Parathyroid adenoma (tissue), 2 donors: ENCODE measurements around the gene CDH13.

Experiments
- H2AFZ ChIP-seq: fragments of 300-600 bp; sonication (generic); one replicate; pipeline ENCODE4 v1.7.0; 2017; ENCODE audit warnings: antibody characterized with exemption, mild to moderate bottlenecking
- H3K27ac ChIP-seq: fragments of 300-600 bp; sonication (generic); one replicate; pipeline ENCODE4 v1.7.0; 2017
- H3K27me3 ChIP-seq: fragments of 300-600 bp; sonication (generic); one replicate; pipeline ENCODE4 v1.7.0; 2017; ENCODE audit warnings: low read length; ENCODE audit not compliant: control insufficient read depth, insufficient read depth
- H3K36me3 ChIP-seq: fragments of 300-600 bp; sonication (generic); one replicate; pipeline ENCODE4 v1.7.0; 2017; ENCODE audit warnings: low read length; ENCODE audit not compliant: control insufficient read depth, insufficient read depth
- H3K4me1 ChIP-seq: fragments of 300-600 bp; sonication (generic); one replicate; pipeline ENCODE4 v1.7.0; 2017; ENCODE audit warnings: control low read depth
- H3K4me2 ChIP-seq: fragments of 300-600 bp; sonication (generic); one replicate; pipeline ENCODE4 v1.7.0; 2017; ENCODE audit warnings: low read length
- H3K4me3 ChIP-seq: fragments of 300-600 bp; sonication (generic); one replicate; pipeline ENCODE4 v1.7.0; 2017; ENCODE audit warnings: low read depth, low read length
- H3K79me2 ChIP-seq: fragments of 300-600 bp; sonication (generic); one replicate; pipeline ENCODE4 v1.7.0; 2017; ENCODE audit warnings: control low read depth
- H3K9ac ChIP-seq: fragments of 300-600 bp; sonication (generic); one replicate; pipeline ENCODE4 v1.7.0; 2017; ENCODE audit warnings: mild to moderate bottlenecking
- H3K9me3 ChIP-seq: fragments of 300-600 bp; sonication (generic); one replicate; pipeline ENCODE4 v1.7.0; 2017; ENCODE audit warnings: low read length; ENCODE audit not compliant: control insufficient read depth
- CTCF ChIP-seq: fragments of 300-600 bp; sonication (generic); IDR thresholded peaks from one replicate; pipeline ENCODE4 v1.7.0; 2017; ENCODE audit warnings: antibody characterized with exemption, mild to moderate bottlenecking
- donor health status: primary hyperparathyroidism.

The CDH13 gene

DNA sequence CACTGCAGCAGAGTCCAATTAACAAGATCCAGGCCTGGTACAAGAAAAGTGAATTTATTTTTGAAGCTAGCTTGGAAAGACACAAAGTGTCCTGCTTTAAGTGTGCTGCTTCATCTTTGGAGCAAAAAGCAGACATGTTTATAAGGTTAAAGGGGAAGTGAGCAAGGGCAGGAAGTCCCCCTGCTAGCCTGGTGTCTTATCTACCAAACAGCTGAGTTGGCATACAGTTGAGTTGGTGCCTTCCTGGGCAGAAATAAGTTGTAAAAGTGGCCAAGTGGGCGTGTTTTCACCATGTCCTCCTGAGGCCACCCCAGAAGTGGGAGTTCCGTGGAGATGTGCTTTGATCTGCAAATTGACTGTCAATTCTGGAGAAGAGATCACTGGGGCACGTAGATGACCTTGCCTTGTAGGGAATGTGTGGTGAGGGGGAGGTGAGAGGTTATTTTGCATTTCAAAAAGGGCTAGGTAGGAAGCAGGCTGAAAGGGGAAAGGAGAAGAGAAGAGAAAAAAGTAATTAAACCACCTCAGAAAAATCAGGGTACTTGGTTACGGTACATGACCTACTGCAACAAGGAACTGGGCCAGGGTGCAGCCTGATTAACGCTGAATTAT, 1142.7 kb downstream of the CDH13 start:
- H3K9ac ChIP-seq, result no peak overlapping the region
- no peaks in the 10 kb centered on the region for H3K36me3 ChIP-seq
- no peak for TF ChIP-seq CTCF
- H2AFZ ChIP-seq, result no peak overlapping the region
- H3K4me1 ChIP-seq, result no peaks in the 10 kb centered on the region
- H3K4me3 ChIP-seq, result no peak overlapping the region
- H3K27ac ChIP-seq, result no peak overlapping the region
- H3K4me2 ChIP-seq, result no peak overlapping the region
- H3K79me2 ChIP-seq, result no peaks in the 10 kb centered on the region
- H3K9me3 ChIP-seq, result no peaks in the 10 kb centered on the region
- no peaks in the 10 kb centered on the region for H3K27me3 ChIP-seq

DNA sequence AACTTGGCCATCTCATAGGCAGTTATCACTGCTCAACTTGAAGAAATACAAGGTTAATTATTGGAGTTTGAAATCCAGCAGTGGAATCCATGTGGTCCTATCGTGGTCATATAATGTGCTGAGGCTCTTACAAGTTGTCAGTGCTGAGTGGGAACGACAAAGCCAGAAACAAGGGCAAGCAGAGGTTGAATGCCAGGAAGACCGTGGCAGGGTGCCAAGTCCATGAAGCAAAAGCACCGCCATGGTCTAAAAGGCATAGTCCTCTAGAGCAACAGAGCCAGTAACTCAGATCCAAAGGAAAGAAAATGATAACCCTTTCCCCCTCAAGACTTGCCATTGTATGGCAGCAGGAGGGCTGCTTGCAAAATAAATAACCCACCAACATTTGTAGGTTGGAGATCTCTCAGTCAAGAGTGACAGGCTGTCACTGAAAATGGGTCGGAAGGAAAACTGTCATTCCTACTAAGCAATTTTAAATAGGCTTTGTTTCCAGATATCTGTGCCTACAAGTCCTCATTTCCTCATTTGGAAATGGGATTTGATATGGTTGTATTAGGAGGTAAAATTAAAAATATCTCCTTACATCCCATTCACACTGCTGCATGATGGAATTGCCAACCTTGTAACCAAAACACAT, 1144.7 kb downstream of the CDH13 start:
- no peak overlapping the region for H3K4me3 ChIP-seq
- H3K27ac ChIP-seq, result no peak overlapping the region
- H3K9ac ChIP-seq, result no peak overlapping the region
- no peaks in the 10 kb centered on the region for H3K36me3 ChIP-seq
- H3K9me3 ChIP-seq, result no peaks in the 10 kb centered on the region
- TF ChIP-seq CTCF, result no peak
- H3K4me1 ChIP-seq, result no peaks in the 10 kb centered on the region
- H2AFZ ChIP-seq, result no peak overlapping the region
- no peaks in the 10 kb centered on the region for H3K27me3 ChIP-seq
- no peak overlapping the region for H3K4me2 ChIP-seq
- H3K79me2 ChIP-seq, result no peaks in the 10 kb centered on the region

DNA sequence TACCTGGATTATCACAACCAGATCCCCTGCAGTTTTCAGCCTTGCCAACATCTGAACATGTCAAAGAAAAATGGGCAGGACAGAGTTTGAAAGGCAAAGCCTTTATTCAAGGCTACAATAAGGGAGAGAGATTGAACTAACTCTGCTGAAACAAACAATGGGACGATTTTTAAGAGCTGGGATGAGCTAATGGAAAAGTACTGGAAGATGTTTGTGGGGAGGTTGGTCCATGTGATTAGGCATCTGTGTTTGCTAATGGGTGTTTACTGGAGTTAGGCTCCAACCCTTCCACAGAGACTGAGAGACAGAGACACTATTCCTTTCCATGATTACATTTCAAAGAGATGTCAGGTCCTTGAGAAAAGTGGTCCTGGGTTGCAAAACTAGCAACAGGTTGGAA, 1146.0 kb downstream of the CDH13 start:
- Histone ChIP-seq H3K4me1 (no peaks in the 10 kb centered on the region), H3K79me2 (no peaks in the 10 kb centered on the region), H3K4me3 (no peak overlapping the region), H3K27me3 (no peaks in the 10 kb centered on the region), H3K9ac (no peak overlapping the region), H3K9me3 (no peaks in the 10 kb centered on the region), H3K36me3 (no peaks in the 10 kb centered on the region), H3K4me2 (no peak overlapping the region), H3K27ac (no peak overlapping the region), H2AFZ (no peak overlapping the region)
- no peak for TF ChIP-seq CTCF

GRCh38 chr16:83774066-83774465, 1147.3 kb downstream of the CDH13 start:
- Histone ChIP-seq H3K4me2 (no peak overlapping the region), H3K36me3 (no peaks in the 10 kb centered on the region), H3K79me2 (no peaks in the 10 kb centered on the region), H3K9ac (no peak overlapping the region), H3K4me1 (no peaks in the 10 kb centered on the region), H3K27me3 (no peaks in the 10 kb centered on the region), H2AFZ (no peak overlapping the region), H3K4me3 (no peak overlapping the region), H3K9me3 (no peaks in the 10 kb centered on the region), H3K27ac (no peak overlapping the region)
- TF ChIP-seq CTCF, result no peak

DNA sequence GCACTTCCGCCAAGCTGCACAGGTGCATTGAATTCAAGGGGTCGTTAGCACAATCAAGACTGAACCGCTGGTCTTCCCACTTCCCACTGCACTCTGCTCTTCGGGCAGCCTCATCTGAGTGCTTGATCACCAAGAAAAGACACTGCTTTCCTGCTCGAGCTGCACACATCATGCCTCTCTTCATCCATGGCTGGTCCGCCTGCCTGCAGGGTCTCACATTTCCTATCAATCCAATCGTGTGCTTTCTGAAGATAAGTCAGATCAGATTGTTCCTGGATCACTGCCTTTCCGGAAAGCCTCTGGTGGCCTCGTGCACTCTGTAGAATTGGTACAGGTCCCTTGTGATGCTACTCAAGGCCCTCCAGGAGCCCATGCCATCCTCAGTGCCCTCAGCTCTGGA, 1150.2 kb downstream of the CDH13 start:
- H3K4me3 ChIP-seq, result no peak overlapping the region
- H3K4me1 ChIP-seq, result peaks cover 5% of the 10 kb centered on the region
- H3K9me3 ChIP-seq, result no peaks in the 10 kb centered on the region
- H3K4me2 ChIP-seq, result no peak overlapping the region
- H2AFZ ChIP-seq, result no peak overlapping the region
- no peak for TF ChIP-seq CTCF
- H3K27me3 ChIP-seq, result no peaks in the 10 kb centered on the region
- H3K27ac ChIP-seq, result no peak overlapping the region
- no peaks in the 10 kb centered on the region for H3K36me3 ChIP-seq
- H3K9ac ChIP-seq, result no peak overlapping the region
- H3K79me2 ChIP-seq, result no peaks in the 10 kb centered on the region
